GM12864 (cell line): ENCODE data around the gene RNF207.

Experiments used
- DNase-seq: peaks from one replicate; pipeline ENCODE4 v3.0.0-alpha.2; 2011; ENCODE audit warnings: low read depth
- H3K4me3 ChIP-seq: 2 replicates; pipeline ENCODE4 v1.5.1; 2011; ENCODE audit warnings: mild to moderate bottlenecking, low read depth, low read length, control low read depth
- CTCF ChIP-seq: IDR thresholded peaks from 2 replicates; pipeline ENCODE4 v1.5.1; 2011; ENCODE audit warnings: low read depth, mild to moderate bottlenecking, moderate library complexity, low read length, control low read depth, inconsistent platforms; ENCODE audit errors: missing control alignments

RNF207 gene

GRCh38 chr1:6174621-6175410 is 31.1 kb upstream of the RNF207 start:
- no peak overlapping the region for H3K4me3 ChIP-seq
- DNase-seq, result no peak
- TF ChIP-seq CTCF, result no peak

- TF ChIP-seq CTCF, result no peak
- no peak for DNase-seq
- no peak overlapping the region for H3K4me3 ChIP-seq
Observed at GRCh38 chr1:6175411-6175828, 30.5 kb upstream of the RNF207 start.

- DNase-seq, result no peak
- TF ChIP-seq CTCF, result no peak
- no peak overlapping the region for H3K4me3 ChIP-seq
Observed at GRCh38 chr1:6176779-6177178, 29.1 kb upstream of the RNF207 start.

- no peak for TF ChIP-seq CTCF
- no peak for DNase-seq
Observed at GRCh38 chr1:6177681-6178380, 28.1 kb upstream of the RNF207 start.

GRCh38 chr1:6178751-6179563 is 27.0 kb upstream of the RNF207 start:
- no peak for TF ChIP-seq CTCF
- no peak for DNase-seq
- H3K4me3 ChIP-seq, result no peak overlapping the region

More at GRCh38 chr1:6177681-6178380, 28.1 kb upstream of the RNF207 start:
- H3K4me3 ChIP-seq, result no peak overlapping the region

- no peak for TF ChIP-seq CTCF
- no peak for DNase-seq
- H3K4me3 ChIP-seq, result no peak overlapping the region
Observed at GRCh38 chr1:6179564-6180175, 26.2 kb upstream of the RNF207 start.
